Forelimb muscle (tissue), 1 donor: ENCODE measurements around the gene RNF17. TPM values are rescaled to one million over a fixed set of nuclear protein-coding genes. Genes with fewer than 3 reads are reported as not detected.
"Not testable (repeated sequence)": the region's sequence is repeated elsewhere in the genome, so short reads cannot be mapped to it uniquely, and the experiment has no call there.

Experiments used
- DNase-seq: peaks from one replicate; pipeline ENCODE4 v3.0.0-alpha.2; 2013; ENCODE audit warnings: low read depth
- polyA plus RNA-seq: library from polyadenylated mRNA; unstranded; fragments of 120-200 nt; gene quantifications from one replicate; pipeline ENCODE4 v1.2.1, GENCODE V29; 2013; ENCODE audit not compliant: insufficient read length

The RNF17 gene
- polyA plus RNA-seq, 1 donor: 0.19 TPM

DNA sequence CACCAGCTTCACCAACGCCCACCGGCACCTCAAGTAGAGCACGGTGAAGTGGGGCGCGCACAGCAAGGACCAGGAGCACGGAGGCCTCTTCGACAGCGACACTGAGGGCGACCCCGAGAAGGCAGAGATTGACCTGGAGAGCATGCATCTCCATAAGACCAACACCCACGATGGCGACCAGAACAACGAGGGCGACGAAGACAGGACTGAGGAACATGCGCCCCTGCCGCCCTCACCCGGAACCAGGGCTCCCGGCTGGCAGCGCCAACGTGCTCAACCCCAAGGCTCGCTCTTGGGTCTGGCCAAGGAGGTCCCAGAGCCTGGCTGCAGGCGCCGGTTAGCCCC, 18.5 kb upstream of the RNF17 start:
- no peak for DNase-seq

DNA sequence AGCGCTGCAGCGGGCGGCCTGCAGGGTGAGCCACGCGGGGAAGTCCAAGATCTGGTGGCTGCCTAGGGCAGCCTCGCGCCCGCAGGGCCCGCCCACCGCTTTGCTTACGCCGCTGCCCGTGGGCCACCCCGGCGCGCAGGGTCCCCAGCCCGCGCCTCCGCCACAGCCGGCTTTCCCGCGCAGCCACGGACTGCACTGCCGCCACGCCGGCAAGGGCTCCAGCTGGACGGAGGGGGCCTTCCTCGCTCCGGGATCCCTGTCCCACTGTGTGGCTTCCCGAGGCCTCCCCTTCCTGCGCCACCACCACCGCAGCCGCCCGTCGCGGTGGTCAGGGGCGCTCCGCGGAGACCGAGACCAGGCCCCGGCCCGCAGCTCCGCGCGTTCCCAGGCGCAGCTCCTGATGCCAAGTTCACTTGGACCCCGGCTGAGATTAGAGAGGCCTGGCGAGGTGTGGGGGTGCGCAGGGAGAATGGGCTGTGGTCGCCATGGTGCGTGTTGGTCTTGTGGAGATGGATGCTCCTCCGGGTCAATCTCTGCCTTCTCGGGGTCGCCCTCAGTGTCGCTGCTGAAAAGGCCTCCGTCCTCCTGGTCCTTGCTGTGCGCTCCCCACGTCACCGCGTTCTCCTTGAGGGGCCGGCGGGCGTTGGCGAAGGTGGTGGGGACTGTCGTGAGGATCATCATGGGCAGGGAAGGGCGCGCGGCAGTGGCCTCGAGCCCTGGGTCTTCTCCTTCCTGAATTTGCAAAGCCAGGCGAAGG, 17.9 kb upstream of the RNF17 start:
- DNase-seq: no peak

DNA sequence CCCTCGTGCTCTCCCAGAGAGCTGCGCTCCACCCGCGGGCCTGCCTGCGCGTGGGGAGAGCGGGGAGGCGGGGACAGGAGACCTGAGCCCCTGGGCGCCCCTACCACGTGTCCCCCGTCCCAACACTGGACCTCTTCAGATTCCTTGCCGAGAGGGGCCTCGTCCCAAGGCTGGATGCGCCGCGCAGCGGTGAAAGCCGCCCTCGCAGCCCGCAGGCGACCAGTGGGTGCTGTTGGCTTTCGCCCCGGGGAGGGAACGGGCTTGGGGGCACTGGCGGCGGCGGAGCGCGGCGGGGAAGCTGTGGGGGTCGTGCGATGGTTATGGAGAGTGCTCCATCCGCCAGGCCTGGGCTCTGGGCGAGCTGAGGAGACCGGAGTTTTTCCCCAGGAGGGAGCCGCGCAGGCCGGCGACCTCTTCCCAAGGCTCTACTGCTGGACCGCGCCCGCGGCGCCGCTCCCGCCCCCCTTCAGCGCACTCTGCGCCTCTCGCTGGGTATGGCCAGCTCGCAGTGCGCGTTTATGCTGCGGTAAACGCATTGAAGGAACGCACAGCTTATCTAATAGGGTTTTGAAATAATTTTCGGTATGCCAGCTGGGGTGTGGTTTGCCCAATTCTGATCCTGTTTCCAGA, 17.2 kb upstream of the RNF17 start:
- no peak for DNase-seq

DNA sequence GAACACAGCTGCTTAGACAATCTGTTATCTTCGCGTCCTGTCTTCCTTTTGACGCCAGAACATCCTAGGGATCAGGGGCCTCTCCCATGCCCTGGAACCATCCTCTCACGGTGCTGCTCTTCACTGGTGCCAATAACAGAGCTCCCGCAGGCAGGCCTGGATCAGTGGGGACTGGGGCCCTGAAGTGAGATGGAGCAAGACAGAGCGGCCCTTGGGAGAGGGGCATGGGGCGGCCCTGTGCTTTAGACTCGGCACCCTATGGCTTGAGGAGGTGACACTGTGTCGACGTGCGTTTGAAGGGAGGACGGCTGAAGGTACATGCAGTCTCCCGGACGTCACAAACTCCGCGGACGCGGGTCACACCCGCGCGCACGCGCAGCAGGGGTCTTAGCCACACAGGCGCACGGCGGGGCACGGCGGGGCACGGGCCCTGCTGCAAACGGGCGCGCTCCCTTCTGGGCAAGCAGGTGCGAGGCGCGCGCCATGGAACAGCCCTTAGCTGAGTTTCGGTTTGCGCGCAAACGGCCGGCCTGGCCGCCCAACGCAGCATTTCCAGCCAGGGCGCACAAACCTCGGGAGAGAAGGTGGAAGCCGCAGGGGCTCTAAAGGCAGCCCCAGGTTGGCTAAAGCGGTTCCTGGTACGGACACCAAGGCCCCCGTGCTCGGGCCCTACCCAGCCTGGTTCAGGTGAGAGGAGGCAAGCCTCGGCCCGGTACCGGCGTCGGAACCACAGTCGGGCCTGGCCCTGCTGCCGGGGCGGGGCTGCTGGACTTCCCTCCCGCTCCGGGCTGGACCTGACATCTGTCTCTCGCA, 16.5 kb upstream of the RNF17 start:
- no peak for DNase-seq

DNA sequence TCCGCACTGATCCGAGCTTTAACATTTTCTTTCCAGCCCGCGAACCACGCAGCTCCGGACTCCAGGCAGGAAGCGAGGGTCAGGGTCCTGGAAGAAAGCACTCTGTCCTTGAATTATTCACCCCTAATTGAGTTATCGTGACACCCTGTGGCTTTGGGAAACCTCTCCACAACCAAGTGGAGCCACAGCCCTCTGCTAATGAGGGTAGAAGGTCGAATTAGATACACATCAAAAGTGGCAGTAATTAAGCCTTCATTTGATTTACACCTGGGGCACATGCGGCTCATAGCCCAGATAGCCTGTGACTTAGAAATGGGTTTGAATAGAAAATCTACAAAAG, 15.9 kb upstream of the RNF17 start:
- DNase-seq: no peak

DNA sequence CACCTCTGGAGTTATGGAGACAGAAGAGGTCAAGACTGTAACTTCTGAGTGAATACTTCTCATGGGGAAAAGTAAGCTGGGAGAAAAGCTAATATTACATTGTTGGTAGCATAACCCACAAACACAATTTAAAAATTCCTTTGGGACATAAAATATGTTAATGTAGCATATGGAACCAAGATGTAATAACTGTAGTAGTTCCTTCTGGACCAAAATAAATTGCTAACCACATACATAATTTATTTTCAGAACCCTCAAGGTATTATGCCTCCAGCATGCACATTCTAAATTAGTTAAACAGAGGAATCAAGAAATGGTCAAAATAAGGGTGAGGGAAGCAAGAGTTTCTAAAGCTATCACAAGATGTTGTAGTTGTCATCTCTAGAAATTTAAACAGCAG, 4.8 kb upstream of the RNF17 start:
- DNase-seq: no peak

DNA sequence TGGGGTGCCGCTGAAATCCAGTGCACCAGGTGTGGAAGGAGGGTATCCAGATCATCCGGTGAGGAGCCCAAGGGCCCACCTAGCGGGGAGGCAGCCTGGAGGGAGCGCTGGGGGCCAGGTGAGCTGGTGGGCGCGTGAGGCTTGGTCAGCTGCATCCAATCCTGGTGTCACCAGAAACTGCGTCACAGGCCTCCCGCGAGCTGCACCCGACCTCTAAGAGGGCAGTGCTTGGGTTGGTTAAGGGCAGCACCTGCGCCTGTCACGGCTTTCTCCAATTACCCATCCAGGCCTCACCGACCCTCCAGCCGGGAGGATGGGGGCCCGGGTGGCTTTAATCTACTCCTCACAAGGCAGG, 284 bp downstream of the RNF17 start:
- no peak for DNase-seq

DNA sequence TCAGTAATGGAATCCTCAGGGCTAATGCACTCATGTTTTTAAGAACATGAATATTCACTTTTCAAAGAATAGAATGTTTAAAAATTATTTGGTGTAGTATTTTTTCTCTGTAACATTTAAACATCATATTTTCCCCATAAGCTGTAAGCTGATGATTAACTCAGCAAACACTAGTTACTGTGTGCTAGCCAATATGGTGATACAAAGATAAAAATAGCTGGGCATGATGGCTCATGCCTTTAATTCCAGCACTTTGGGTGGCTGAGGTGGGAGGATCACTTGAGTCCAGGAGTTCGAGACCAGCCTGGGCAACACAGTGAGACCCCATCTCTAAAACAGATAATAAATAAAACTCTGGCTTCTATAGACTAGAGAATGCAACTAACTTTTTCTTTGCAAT, 13.2 kb downstream of the RNF17 start:
- no peak for DNase-seq

DNA sequence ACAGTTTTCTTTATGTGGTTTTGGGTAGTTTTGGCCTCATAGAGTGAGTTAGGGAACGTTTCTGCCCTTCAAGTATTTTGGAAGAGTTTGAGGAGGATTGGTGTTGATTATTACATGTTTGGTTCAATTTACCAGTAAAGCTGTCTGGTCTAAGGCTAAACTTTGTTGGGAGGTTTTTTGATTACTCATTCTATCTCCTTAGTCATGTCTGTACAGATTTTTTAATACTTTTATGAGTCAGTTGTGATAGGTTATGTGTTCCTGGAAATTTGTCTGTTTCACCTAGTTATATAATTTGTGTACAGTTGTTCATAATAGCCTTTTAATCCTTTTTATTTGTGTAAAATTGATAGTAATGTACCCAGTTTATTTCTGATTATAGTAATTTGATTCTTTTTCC, 20.4 kb downstream of the RNF17 start:
- DNase-seq: no peak

DNA sequence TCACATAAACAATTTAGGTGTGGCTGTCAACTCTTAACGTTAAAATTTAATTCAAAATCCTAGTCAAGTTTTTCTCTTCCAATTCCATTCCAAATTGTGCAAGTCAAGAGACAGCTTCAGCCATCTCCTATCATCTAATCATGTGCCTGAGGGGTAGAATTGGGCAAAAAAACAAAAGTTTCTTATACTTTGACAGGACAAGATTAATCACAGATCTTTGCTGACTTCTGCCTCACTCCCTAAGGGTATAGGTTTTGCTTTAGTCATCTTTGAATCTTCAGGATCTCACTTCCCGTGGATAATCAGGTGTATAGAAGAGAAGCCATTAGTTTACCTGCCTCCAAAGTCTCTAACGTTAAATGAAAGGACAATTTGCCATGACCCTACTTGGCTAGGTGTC, 24.6 kb downstream of the RNF17 start:
- no peak for DNase-seq

DNA sequence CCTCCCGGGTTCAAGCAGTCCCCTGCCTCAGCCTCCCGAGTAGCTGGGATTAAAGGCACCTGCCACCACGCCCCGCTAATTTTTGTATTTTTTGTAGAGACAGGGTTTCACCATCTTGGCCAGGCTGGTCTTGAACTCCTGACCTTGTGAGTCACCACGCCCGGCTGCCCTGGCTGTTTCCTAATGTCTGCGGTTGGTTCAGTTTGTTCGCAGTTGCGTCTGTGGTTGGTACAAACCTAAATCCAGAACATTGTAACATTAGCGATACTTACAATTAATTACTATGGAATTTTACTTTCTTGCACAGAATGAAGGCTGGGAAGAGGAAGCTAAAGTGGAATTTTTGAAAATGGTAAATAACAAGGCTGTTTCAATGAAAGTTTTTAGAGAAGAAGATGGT, 38.1 kb downstream of the RNF17 start:
- no peak for DNase-seq

DNA sequence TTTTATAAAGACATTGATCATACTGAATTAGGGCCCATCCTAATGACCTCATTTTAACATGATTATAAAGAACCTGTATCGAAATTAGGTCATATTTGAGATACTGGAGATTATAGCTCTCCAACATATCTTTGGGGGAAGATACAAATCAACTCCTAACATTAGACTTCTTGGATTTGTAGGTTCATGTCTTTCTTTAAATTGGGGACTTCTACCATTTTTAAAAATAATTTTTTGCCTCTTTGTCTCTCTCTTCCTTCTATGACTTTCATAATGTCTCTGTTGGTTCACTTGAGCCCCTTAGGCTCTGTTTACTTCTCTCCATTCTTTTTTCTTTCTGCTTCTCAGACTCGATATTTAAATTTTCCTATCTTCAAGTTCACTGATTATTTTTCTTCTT, 57.2 kb downstream of the RNF17 start:
- no peak for DNase-seq

DNA sequence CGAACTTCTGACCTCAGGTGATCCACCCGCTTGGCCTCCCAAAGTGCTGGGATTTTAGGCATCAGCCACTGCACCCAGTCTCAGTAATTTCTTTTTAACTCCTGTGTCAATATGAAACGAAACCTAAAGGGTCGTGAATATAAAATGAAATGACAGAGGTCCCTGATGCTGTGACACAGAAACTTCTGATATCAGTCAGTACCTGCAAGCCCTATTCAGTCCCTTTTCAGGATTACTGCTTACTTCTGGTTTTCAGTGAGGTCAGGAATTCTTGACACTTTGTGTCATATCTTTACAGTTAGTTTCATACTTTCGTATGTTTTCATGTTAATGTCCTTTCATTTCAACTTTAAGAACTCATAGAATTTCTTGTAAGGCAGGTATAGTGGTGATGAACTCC, 58.7 kb downstream of the RNF17 start:
- DNase-seq: no peak

DNA sequence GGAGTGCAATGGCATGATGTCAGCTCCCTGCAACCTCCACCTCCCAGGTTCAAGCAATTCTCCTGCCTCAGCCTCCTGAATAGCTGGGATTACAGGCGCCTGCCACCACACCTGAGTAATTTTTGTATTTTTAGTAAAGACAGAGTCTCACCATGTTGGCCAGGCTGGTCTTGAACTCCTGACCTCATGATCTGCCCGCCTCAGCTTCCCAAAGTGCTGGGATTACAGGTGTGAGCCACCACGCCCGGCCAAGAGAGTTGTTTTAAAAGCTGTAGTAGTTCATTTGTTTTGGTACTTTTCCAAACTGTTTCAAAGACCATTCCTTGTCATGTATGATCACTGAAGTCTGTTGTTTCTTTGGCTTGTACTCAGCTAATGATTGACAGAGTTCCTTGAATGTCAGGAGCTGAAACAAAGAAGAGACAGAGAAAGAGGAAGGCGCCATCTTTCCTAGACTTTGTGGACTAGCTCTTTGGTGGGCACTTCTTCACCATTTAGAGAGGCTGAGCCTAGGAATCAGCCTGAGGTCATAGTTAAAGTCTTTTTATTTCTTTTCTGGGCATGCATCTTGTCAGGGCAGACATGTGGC, 59.2 kb downstream of the RNF17 start:
- DNase-seq: not testable (repeated sequence)

DNA sequence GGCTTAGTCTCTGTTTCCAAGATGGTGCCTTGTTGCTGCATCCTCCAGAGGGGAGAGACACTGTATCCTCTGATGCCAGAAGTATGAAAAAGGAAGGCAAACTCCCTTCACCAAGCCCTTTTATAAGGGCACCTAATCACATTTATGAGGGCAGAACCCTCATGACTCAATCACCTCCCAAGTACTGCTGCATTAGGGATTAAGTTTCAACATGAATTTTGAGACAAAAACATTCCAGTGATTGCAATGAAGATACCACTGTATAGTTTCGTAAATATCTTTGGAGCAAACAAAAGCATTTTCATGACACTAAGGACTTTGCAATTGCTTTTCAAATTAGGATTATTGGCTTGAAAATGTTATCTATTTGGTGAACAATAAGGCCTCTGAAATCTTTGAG, 63.8 kb downstream of the RNF17 start:
- DNase-seq: no peak

DNA sequence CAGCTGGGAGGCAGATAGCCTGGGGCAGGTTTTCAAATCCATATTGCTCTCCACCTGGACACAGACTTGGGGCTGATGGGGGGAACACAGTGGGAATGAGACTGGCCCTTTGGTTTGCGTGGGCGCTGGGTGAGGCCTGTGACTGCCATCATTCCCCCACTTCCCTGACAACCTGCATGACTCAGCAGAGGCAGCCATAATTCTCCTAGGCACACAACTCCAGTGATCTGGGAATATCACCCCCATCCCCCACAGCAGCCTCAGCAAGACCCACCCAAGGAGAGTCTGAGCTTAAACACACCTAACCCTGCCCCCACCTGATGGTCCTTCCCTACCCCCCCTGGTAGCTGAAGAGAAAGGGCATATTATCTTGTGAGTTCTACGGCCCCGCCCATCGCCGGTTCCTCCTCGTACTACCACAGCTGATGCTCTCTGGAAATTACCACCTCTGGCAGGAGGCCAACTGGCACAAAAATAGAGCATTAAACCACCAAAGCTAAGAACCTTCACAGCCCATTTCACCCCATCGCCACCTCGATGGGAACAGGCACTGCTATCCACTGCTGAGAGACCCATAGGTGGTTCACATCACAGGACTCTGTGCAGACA, 71.0 kb downstream of the RNF17 start:
- DNase-seq: no peak

DNA sequence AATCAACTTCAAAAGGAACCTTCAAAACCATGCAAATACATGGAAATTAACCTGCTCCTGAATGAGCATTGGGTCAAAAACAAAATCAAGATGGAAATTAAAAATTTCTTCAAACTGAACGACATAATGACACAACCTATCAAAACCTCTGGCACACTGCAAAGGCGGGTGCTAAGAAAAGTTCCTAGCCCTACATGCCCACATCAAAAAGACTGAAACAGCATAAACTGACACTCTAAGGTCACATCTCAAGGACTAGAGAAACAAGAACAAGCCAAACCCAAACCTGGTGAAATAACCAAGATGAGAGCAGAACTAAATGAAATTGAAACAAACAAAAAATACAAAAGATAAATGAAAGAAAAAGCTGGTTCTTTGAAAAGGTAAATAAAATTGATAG, 73.6 kb downstream of the RNF17 start:
- DNase-seq: not testable (repeated sequence)

DNA sequence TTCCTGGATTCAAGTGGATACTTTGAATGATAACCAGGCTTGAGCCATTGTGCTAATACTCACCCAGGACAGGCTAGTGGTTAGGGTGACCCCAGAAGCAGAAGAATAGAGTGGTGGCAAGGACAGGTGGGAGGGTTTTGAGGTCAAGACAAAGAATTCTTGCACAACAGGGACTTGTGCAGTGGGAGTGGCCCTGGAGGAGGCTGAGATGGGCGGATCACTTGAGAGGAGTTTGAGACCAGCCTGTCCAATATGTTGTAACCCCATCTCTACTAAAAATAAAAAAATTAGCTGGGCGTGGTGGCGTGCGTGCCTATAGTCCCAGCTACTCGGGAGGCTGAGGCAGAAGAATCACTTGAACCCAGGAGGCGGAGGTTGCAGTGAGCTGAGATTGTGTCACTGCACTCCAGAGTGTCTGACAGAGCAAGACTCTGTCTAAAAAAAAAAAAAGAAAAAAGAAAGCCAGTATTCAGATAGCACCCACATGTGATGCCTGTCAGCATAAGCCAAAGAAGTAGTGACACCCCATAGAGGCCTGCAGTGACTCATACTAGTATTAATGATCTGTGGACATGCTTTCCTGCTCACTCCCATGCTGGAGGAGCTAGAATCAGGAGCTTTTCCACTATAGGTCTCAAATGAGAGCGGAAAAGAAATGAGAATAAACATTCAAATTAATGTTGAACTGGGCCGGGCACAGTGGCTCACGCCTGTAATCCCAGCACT, 78.7 kb downstream of the RNF17 start:
- no peak for DNase-seq

DNA sequence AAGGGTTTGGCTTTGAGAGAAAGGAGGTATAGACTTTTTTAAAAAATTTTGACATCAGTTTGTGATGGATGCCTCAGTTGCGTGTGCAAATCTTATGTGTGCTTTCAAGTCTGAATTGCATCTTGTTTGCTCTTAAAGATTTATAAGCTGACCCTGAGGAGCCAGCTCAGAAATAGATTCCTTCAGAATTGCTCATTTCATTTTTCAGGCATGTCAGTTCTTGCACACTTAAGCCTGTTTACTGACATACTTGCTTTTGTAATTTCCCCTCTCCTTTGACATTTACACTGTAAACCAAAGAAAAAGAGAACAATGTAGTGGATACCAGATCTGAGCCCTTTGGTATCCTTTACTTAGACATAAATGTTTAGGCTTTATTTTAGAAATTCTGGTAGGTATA, 87.6 kb downstream of the RNF17 start:
- DNase-seq: no peak

DNA sequence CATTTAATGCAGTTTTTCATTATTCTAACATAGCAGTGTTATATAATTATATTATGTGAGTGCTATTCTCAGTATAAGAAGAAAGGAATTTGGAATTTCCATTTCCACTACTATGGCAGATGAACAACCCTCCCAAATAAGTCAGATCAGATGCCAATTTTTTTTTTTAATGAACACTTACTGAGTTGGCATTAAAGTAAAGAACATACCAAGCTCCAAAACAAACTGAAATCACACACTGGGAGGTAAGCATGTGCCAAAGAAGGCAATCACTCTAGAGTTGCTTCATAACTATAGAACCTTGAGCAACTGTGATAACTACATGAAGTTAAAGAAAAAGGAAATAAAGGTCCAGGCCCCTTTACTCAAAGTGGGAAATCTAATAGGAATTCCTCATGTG, 90.3 kb downstream of the RNF17 start:
- DNase-seq: no peak

DNA sequence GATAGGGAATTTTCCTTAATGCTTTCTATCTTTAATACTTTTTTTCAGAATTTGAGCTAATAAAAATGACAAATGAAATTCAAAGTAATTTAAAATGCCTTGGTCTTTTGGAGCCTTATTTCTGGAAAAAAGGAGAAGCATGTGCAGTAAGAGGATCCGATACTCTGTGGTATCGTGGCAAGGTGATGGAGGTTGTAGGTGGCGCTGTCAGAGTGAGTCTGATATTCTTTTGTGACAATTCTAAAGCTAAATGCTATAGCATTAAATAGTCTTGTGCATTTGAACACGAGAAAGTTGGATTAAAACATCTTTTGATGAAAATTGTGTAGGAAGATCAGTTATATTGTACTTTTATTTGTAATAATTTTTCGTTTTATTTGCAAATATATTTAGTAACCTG, 95.0 kb downstream of the RNF17 start:
- DNase-seq: no peak

DNA sequence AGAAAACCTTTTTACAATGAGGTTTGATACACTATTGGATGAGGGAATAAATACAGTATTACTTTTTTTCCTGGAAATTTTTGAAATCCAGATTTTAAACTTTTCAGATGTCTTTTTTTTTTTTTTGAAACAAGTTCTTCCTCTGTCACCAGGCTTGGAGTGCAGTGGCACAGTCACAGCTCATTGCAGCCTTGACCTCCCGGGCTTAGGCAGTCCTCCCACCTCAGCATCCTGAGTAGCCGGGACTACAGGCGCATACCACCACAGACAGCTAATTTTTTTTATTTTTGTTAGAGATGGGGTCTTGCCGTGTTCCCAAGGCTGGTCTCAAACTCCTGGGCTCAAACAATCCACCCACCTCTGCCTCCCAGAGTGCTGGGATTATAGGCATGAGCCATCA, 96.8 kb downstream of the RNF17 start:
- DNase-seq: no peak
